Measurements from ENCODE around the gene MROH2A.

MROH2A gene

DNA sequence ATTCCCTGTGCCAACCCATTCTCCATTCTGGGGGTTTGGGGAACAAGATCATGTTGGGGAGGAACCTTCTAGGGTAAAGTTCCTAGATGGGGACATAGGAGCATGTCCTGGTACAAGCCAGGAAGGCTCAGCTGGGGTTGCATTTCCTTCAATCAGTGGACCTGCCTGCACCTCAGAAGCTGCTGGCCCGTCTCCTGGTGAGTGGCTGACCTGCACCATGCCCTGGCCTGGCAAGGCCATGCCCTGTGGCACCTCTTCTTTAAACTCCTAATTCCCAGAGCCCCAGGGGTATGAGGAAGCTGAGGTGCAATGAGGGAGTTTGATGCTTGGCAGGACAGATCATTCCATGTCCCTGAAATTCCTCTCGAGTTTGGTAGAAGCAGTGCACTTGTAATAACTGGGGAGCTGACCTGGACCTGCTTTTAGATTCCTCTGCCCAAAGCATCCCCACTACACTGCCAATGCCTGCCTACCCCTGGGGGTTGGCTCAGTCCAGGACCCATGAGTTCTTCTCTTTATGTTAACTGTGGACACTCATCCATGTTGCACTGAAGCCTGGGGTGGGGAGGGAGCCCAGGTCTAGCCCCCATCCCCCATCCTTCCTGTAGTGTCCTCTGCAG lies 25.3 kb downstream of the MROH2A start:
- Histone ChIP-seq H3K36me3 (ENCODE audit: control insufficient read depth, low read length) (no peaks in the 10 kb centered on the region), H3K27me3 (ENCODE audit: control insufficient read depth, low read length) (peaks cover 6% of the 10 kb centered on the region; the same call in 1 of the 2 replicates), H3K4me2 (ENCODE audit: low read length) (no peak overlapping the region), H3K9me3 (ENCODE audit: control insufficient read depth, insufficient read depth, low read length) (no peaks in the 10 kb centered on the region), H3K79me2 (ENCODE audit: control insufficient read depth, low read length) (no peaks in the 10 kb centered on the region), H3F3A (ENCODE audit: control insufficient read depth, insufficient read depth) (no peaks in the 10 kb centered on the region), H3K27ac (ENCODE audit: low read depth, low read length) (no peak overlapping the region), H4K20me1 (ENCODE audit: control insufficient read depth, insufficient read depth, low read depth, low read length) (no peaks in the 10 kb centered on the region), H3K9me2 (replicated peaks; ENCODE audit: control insufficient read depth, low read length) (no peaks in the 10 kb centered on the region), H3K4me1 (ENCODE audit: control insufficient read depth, low read length) (peaks cover 9% of the 10 kb centered on the region), H3K4me3 (ENCODE audit: low read length) (no peak overlapping the region)
- no peak for TF ChIP-seq EZH2phosphoT487 (IDR thresholded peaks at IDR 0.05; ENCODE audit: borderline replicate concordance, low read length)
- TF ChIP-seq, protein P1, sequence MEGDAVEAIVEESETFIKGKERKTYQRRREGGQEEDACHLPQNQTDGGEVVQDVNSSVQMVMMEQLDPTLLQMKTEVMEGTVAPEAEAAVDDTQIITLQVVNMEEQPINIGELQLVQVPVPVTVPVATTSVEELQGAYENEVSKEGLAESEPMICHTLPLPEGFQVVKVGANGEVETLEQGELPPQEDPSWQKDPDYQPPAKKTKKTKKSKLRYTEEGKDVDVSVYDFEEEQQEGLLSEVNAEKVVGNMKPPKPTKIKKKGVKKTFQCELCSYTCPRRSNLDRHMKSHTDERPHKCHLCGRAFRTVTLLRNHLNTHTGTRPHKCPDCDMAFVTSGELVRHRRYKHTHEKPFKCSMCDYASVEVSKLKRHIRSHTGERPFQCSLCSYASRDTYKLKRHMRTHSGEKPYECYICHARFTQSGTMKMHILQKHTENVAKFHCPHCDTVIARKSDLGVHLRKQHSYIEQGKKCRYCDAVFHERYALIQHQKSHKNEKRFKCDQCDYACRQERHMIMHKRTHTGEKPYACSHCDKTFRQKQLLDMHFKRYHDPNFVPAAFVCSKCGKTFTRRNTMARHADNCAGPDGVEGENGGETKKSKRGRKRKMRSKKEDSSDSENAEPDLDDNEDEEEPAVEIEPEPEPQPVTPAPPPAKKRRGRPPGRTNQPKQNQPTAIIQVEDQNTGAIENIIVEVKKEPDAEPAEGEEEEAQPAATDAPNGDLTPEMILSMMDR (IDR thresholded peaks at IDR 0.05; ENCODE audit: low read depth, low read length, poor library complexity, severe bottlenecking) = no peak

GRCh38 chr2:233803994-233804393 lies 25.9 kb downstream of the MROH2A start:
- Histone ChIP-seq H4K20me1 (ENCODE audit: control insufficient read depth, insufficient read depth, low read depth, low read length) (no peaks in the 10 kb centered on the region), H3K4me1 (ENCODE audit: control insufficient read depth, low read length) (peaks cover 9% of the 10 kb centered on the region), H3K36me3 (ENCODE audit: control insufficient read depth, low read length) (no peaks in the 10 kb centered on the region), H3F3A (ENCODE audit: control insufficient read depth, insufficient read depth) (no peaks in the 10 kb centered on the region), H3K9me2 (replicated peaks; ENCODE audit: control insufficient read depth, low read length) (no peaks in the 10 kb centered on the region), H3K79me2 (ENCODE audit: control insufficient read depth, low read length) (no peaks in the 10 kb centered on the region), H3K4me2 (ENCODE audit: low read length) (no peak overlapping the region), H3K9me3 (ENCODE audit: control insufficient read depth, insufficient read depth, low read length) (no peaks in the 10 kb centered on the region), H3K4me3 (ENCODE audit: low read length) (no peak overlapping the region), H3K27me3 (ENCODE audit: control insufficient read depth, low read length) (peaks cover 9% of the 10 kb centered on the region; the same call in 1 of the 2 replicates), H3K27ac (ENCODE audit: low read depth, low read length) (no peak overlapping the region)
- TF ChIP-seq EZH2phosphoT487 (IDR thresholded peaks at IDR 0.05; ENCODE audit: borderline replicate concordance, low read length) = no peak
- TF ChIP-seq, protein P1 (IDR thresholded peaks at IDR 0.05; ENCODE audit: low read depth, low read length, poor library complexity, severe bottlenecking) = no peak

GRCh38 chr2:233807215-233807865 lies 29.2 kb downstream of the MROH2A start:
- Histone ChIP-seq H3K36me3 (ENCODE audit: control insufficient read depth, low read length) (no peaks in the 10 kb centered on the region), H3K79me2 (ENCODE audit: control insufficient read depth, low read length) (no peaks in the 10 kb centered on the region), H3F3A (ENCODE audit: control insufficient read depth, insufficient read depth) (no peaks in the 10 kb centered on the region), H3K9me2 (replicated peaks; ENCODE audit: control insufficient read depth, low read length) (no peaks in the 10 kb centered on the region), H3K27ac (ENCODE audit: low read depth, low read length) (no peak overlapping the region), H3K4me2 (ENCODE audit: low read length) (no peak overlapping the region), H3K4me3 (ENCODE audit: low read length) (no peak overlapping the region), H4K20me1 (ENCODE audit: control insufficient read depth, insufficient read depth, low read depth, low read length) (no peaks in the 10 kb centered on the region), H3K4me1 (ENCODE audit: control insufficient read depth, low read length) (no peaks in the 10 kb centered on the region), H3K9me3 (ENCODE audit: control insufficient read depth, insufficient read depth, low read length) (no peaks in the 10 kb centered on the region), H3K27me3 (ENCODE audit: control insufficient read depth, low read length) (peaks cover 10% of the 10 kb centered on the region)
- TF ChIP-seq EZH2phosphoT487 (IDR thresholded peaks at IDR 0.05; ENCODE audit: borderline replicate concordance, low read length) = no peak
- TF ChIP-seq, protein P1 (IDR thresholded peaks at IDR 0.05; ENCODE audit: low read depth, low read length, poor library complexity, severe bottlenecking) = no peak

All from DOHH2 (cell line).